SK-N-SH (cell line): ENCODE results near the gene KMT2A. TPM values are rescaled to one million over a fixed set of nuclear protein-coding genes. Genes with fewer than 3 reads are reported as not detected.

Source experiments
- CTCF ChIA-PET: fragments of 300-600, 350-600 bp; formaldehyde crosslinking; extraction: SDS; loops from one replicate; lab custom pipeline; 2021; lab: Yijun Ruan, JAX
- POLR2A ChIA-PET: fragments of 350-600 bp; sonication (Branson Sonifier 250); formaldehyde crosslinking; extraction: SDS; loops from one replicate; lab custom pipeline; 2020; ENCODE audit warnings: antibody characterized with exemption, inconsistent platforms; lab: Yijun Ruan, JAX
- DNase-seq: peaks from one replicate; pipeline ENCODE4 v3.0.0; 2012
- H2AFZ ChIP-seq: fragments of 200-600 bp; sonication (generic); 2 replicates; pipeline ENCODE4 v1.8.1; 2016; ENCODE audit warnings: antibody characterized with exemption, mild to moderate bottlenecking, low read depth
- H3F3A ChIP-seq: fragments of 200-600 bp; sonication (generic); replicated peaks from 2 replicates; pipeline ENCODE3; 2016; ENCODE audit warnings: antibody characterized with exemption, mild to moderate bottlenecking; ENCODE audit not compliant: insufficient read depth
- H3K27ac ChIP-seq, 2 experiments: fragments of 200-500 bp in 1 of 2; fragments of 200-600 bp in 1 of 2; sonication (Bioruptor generic) in 1 of 2; sonication (generic), shearing (Covaris generic) in 1 of 2; 2 replicates each; pipeline versions ENCODE4 v1.5.1 to v1.6.1; 2014 to 2016; ENCODE audit warnings: low read depth in 2 of 2, inconsistent platforms in 1 of 2, low read length in 1 of 2, mild to moderate bottlenecking in 1 of 2, mixed read lengths in 1 of 2
- H3K27me3 ChIP-seq: fragments of 200-600 bp; sonication (generic), shearing (Covaris generic); 2 replicates; pipeline ENCODE4 v1.6.1; 2016; ENCODE audit warnings: mixed run types; ENCODE audit not compliant: insufficient read depth
- H3K36me3 ChIP-seq, 2 experiments: fragments of 200-500 bp in 1 of 2; fragments of 200-600 bp in 1 of 2; sonication (Bioruptor generic) in 1 of 2; sonication (generic) in 1 of 2; replicated peaks in 1 of 2; 2 replicates each; pipeline versions ENCODE3 to v1.5.1; 2014 to 2016; ENCODE audit warnings: low read length in 1 of 2, mild to moderate bottlenecking in 1 of 2; ENCODE audit not compliant: insufficient read depth in 2 of 2, control insufficient read depth in 1 of 2
- H3K4me1 ChIP-seq, 2 experiments: fragments of 200-500 bp in 1 of 2; fragments of 200-600 bp in 1 of 2; sonication (Bioruptor generic) in 1 of 2; sonication (generic), shearing (Covaris generic) in 1 of 2; 2 replicates each; pipeline versions ENCODE4 v1.5.1 to v1.6.1; 2014 to 2016; ENCODE audit warnings: low read depth in 1 of 2, low read length in 1 of 2, mixed run types in 1 of 2; ENCODE audit not compliant: insufficient read depth in 2 of 2, control insufficient read depth in 1 of 2
- H3K4me2 ChIP-seq: fragments of 200-600 bp; sonication (generic), shearing (Covaris generic); 2 replicates; pipeline ENCODE4 v1.6.1; 2017; ENCODE audit warnings: mixed run types
- H3K4me3 ChIP-seq, 2 experiments: fragments of 200-500 bp in 1 of 2; fragments of 200-600 bp in 1 of 2; sonication (Bioruptor generic) in 1 of 2; sonication (generic), shearing (Covaris generic) in 1 of 2; 2 replicates each; pipeline versions ENCODE4 v1.5.1 to v1.8.1; 2014 to 2016; ENCODE audit warnings: low read depth in 2 of 2, inconsistent platforms in 1 of 2, low read length in 1 of 2, mild to moderate bottlenecking in 1 of 2, mixed read lengths in 1 of 2, moderate library complexity in 1 of 2
- H3K79me2 ChIP-seq: fragments of 200-600 bp; sonication (generic); 2 replicates; pipeline ENCODE4 v1.8.1; 2017; ENCODE audit warnings: mild to moderate bottlenecking; ENCODE audit not compliant: insufficient read depth
- H3K9ac ChIP-seq: fragments of 200-600 bp; sonication (generic); 2 replicates; pipeline ENCODE4 v1.6.1; 2017; ENCODE audit warnings: mixed run types
- H3K9me2 ChIP-seq: fragments of 200-600 bp; sonication (generic); 2 replicates; pipeline ENCODE4 v1.6.1; 2017; ENCODE audit warnings: mixed run types
- H3K9me3 ChIP-seq: fragments of 200-600 bp; sonication (generic); 2 replicates; pipeline ENCODE4 v1.6.1; 2017; ENCODE audit warnings: mixed run types, mild to moderate bottlenecking, moderate library complexity
- H4K20me1 ChIP-seq: fragments of 200-600 bp; sonication (generic); 2 replicates; pipeline ENCODE4 v1.6.1; 2017; ENCODE audit warnings: mild to moderate bottlenecking, mixed run types; ENCODE audit not compliant: insufficient read depth
- CHD2 ChIP-seq: fragments of 150-350 bp; IDR thresholded peaks from 2 replicates; pipeline ENCODE4 v1.6.1; 2018; ENCODE audit warnings: low read length; ENCODE audit not compliant: partially characterized antibody
- EZH2phosphoT487 ChIP-seq: fragments of 200-600 bp; sonication (generic); IDR thresholded peaks from 2 replicates; pipeline ENCODE4 v1.6.1; 2017; ENCODE audit warnings: low read depth, mixed run types, mild to moderate bottlenecking, antibody characterized with exemption, moderate library complexity, borderline replicate concordance
- FOXJ3 ChIP-seq: sonication (generic); formaldehyde crosslinking; IDR thresholded peaks from 2 replicates; pipeline ENCODE4 v1.5.1; 2020; ENCODE audit warnings: mild to moderate bottlenecking, missing genetic modification reagents
- GABPA ChIP-seq: IDR thresholded peaks from 2 replicates; pipeline ENCODE4 v1.4.0; 2012; ENCODE audit warnings: low read depth, mild to moderate bottlenecking
- IRF3 ChIP-seq: fragments of 150-350 bp; IDR thresholded peaks from 2 replicates; pipeline ENCODE4 v1.6.1; 2016; ENCODE audit warnings: mild to moderate bottlenecking, low read depth, low read length
- JUND ChIP-seq: IDR thresholded peaks from 2 replicates; pipeline ENCODE4 v1.4.0; 2012
- MAX ChIP-seq: IDR thresholded peaks from 2 replicates; pipeline ENCODE4 v1.4.0; 2012; ENCODE audit warnings: low read depth
- MXI1 ChIP-seq: IDR thresholded peaks from 2 replicates; pipeline ENCODE4 v1.6.1; 2012; ENCODE audit warnings: mild to moderate bottlenecking, low read depth, low read length, improper control_type of control experiment
- NFIC ChIP-seq: IDR thresholded peaks from 2 replicates; pipeline ENCODE4 v1.4.0; 2012; ENCODE audit warnings: borderline replicate concordance
- NRF1 ChIP-seq: IDR thresholded peaks from 2 replicates; pipeline ENCODE4 v1.6.1; 2012; ENCODE audit warnings: low read depth, mild to moderate bottlenecking, low read length
- PBX3 ChIP-seq: IDR thresholded peaks from 2 replicates; pipeline ENCODE4; 2012
- RAD21 ChIP-seq: IDR thresholded peaks from 2 replicates; pipeline ENCODE4 v1.6.1; 2012; ENCODE audit warnings: mild to moderate bottlenecking, low read length
- REST ChIP-seq: IDR thresholded peaks from 2 replicates; pipeline ENCODE4 v1.6.1; 2012; ENCODE audit warnings: mild to moderate bottlenecking, low read depth, low read length, moderate library complexity
- RFX5 ChIP-seq: IDR thresholded peaks from 2 replicates; pipeline ENCODE4 v1.6.1; 2012; ENCODE audit warnings: mild to moderate bottlenecking, improper control_type of control experiment, low read length
- SIN3A ChIP-seq: IDR thresholded peaks from 2 replicates; pipeline ENCODE4 v1.6.1; 2012; ENCODE audit warnings: low read depth, mild to moderate bottlenecking, low read length, moderate library complexity, borderline replicate concordance
- TCF12 ChIP-seq: IDR thresholded peaks from 2 replicates; pipeline ENCODE4 v1.4.0; 2012
- TEAD4 ChIP-seq: IDR thresholded peaks from 2 replicates; pipeline ENCODE4 v1.4.0; 2012; ENCODE audit warnings: mild to moderate bottlenecking, borderline replicate concordance; ENCODE audit not compliant: insufficient read depth
- USF2 ChIP-seq: fragments of 150-350 bp; IDR thresholded peaks from 2 replicates; pipeline ENCODE4 v1.6.1; 2017; ENCODE audit warnings: antibody characterized with exemption, low read length, low read depth, borderline replicate concordance
- WGBS: methylation state at CpG from one replicate; pipeline ENCODE4 v1.1.6; 2017; ENCODE audit warnings: low lambda C conversion rate; 5-methylcytosine and 5-hydroxymethylcytosine counted together
- polyA plus RNA-seq, 3 experiments: library from polyadenylated mRNA; depleted of rRNA; stranded (reverse); fragments of >200 nt; gene quantifications; 2 replicates each; pipeline ENCODE4 v1.2.3, GENCODE V29; 2012

KMT2A gene
- polyA plus RNA-seq, 1 of the 3 experiments (the other 2 are of a cell fraction), result 15.7 TPM

- DNase-seq, result no peak
- Histone ChIP-seq H3K27ac (peak overlapping the region; percentile 76 to 91; a peak in 3 of 4 replicates), H3K79me2 (peaks cover 52% of the 10 kb centered on the region), H4K20me1 (peaks cover 43% of the 10 kb centered on the region), H3K4me2 (peak overlapping the region; percentile 98), H3K27me3 (no peaks in the 10 kb centered on the region), H3K4me3 (peak overlapping the region; percentile 77 to 95), H3K9ac (peak overlapping the region; percentile 80), H3F3A (peaks cover 28% of the 10 kb centered on the region), H3K9me2 (no peaks in the 10 kb centered on the region), H3K9me3 (no peaks in the 10 kb centered on the region), H2AFZ (no peak overlapping the region), H3K36me3 (peaks cover 15 to 16% of the 10 kb centered on the region in 2 experiments), H3K4me1 (peaks cover 24 to 32% of the 10 kb centered on the region in 2 experiments; a peak in 3 of 4 replicates)
- ChIA-PET CTCF (interaction anchor here (1.0 kb wide), 1 partner anchor 9 kb away, joined by 4 read pairs; no protein-coding TSS in a partner anchor), POLR2A (interaction anchor here (0.6 to 1.4 kb wide), 5 partner anchors 11 to 353 kb away, joined by 3 to 7 read pairs (median 4); no protein-coding TSS in a partner anchor)
- no peak for TF ChIP-seq PBX3
- no peak for TF ChIP-seq JUND
- no peak for TF ChIP-seq MAX
- no peak for TF ChIP-seq CHD2
- no peak for TF ChIP-seq NRF1
- no peak for TF ChIP-seq IRF3
- no peak for TF ChIP-seq RFX5
- no peak for TF ChIP-seq TCF12
- no peak for TF ChIP-seq EZH2phosphoT487
- TF ChIP-seq NFIC, result no peak
- WGBS, result 0% methylated on average over 3 of the region's 55 CpGs
These were observed 431 bp downstream of the KMT2A start for GRCh38 chr11:118436639-118437207.

- H3K27ac ChIP-seq, result peak overlapping the region; percentile 76 to 91
- peak overlapping the region; percentile 80 for H3K9ac ChIP-seq
- peak; percentile 57 for DNase-seq
- H3K27me3 ChIP-seq, result no peaks in the 10 kb centered on the region
- peak overlapping the region; percentile 77 to 95 for H3K4me3 ChIP-seq
- H2AFZ ChIP-seq, result no peak overlapping the region; the same call in 1 of the 2 replicates
- H3F3A ChIP-seq, result peaks cover 28% of the 10 kb centered on the region
- peaks cover 59% of the 10 kb centered on the region for H3K79me2 ChIP-seq
- peak overlapping the region; percentile 98 for H3K4me2 ChIP-seq
- peaks cover 51% of the 10 kb centered on the region for H4K20me1 ChIP-seq
- peaks cover 15 to 16% of the 10 kb centered on the region in 2 experiments for H3K36me3 ChIP-seq
- CTCF ChIA-PET, result interaction anchor here (1.0 to 1.1 kb wide), 2 partner anchors 17 to 51 kb away, joined by 3 read pairs; no protein-coding TSS in a partner anchor
- POLR2A ChIA-PET, result no interaction called here
- WGBS, result under 1% methylated on average over 27 of the region's 28 CpGs
- no peaks in the 10 kb centered on the region for H3K9me2 ChIP-seq
- peaks cover 31 to 33% of the 10 kb centered on the region in 2 experiments; a peak in 3 of 4 replicates for H3K4me1 ChIP-seq
- no peaks in the 10 kb centered on the region for H3K9me3 ChIP-seq
- TF ChIP-seq FOXJ3 (no peak), RAD21 (no peak), EZH2phosphoT487 (no peak), TEAD4 (no peak), GABPA (no peak), RFX5 (no peak), USF2 (no peak), REST (no peak), MXI1 (no peak), NFIC (no peak), SIN3A (no peak)
These were observed 1.2 kb downstream of the KMT2A start for GRCh38 chr11:118437208-118438125.
